NCI-H1105 treated with DMSO at 0.1 percent for 48 hours (cell line): ENCODE measurements around the gene FYCO1.
"Not testable (repeated sequence)": the region's sequence is repeated elsewhere in the genome, so short reads cannot be mapped to it uniquely, and the experiment has no call there.

Experiments used
- DNase-seq: peaks from one replicate; lab custom pipeline; 2025; lab: John Stamatoyannopoulos, UW

The FYCO1 gene

DNA sequence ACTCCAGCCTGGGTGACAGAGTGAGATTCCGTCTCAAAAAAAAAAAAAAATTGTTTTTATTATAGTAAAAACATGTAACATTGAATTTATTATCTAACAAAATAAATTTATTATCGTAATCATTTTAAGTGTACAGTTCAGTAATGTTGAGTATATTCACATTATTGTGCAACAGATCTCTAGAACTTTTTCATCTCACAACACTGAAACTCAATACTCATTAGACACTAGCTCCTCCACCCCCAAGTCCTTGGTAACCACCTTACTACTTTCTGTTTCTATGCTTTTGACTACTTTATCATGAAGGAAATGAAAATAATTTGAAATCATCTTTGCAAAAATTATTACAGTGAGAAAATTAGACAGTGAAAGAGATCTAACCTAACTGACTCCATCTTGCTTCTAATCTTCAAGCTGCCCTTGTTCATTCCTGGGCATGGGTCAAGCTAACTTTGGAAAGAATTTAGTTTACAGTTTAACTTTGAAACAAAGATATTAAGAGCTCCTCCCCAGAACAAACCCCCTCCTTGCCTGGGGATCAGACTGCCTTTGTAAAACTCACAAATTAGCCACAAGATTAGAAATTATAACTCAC lies 15.0 kb upstream of the FYCO1 start:
- no peak for DNase-seq

DNA sequence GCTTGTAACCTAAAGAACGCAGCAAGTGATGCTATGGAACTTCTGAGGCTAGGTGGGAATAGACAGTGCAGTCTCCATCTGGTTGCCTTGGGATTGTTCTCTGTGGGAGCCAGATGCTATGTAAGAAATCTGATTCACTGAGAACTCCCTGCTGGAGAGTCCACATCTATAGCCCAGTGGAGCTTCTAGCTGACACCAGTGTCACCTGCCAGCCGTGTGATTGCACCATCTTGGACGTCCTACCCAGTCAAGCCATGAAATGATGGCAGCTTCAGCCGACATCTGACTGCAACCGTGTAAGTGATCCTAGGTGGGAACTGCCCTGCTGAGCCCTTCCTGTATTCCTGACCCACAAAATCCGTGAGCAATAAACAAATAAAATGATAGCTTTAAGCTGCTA lies 12.4 kb upstream of the FYCO1 start:
- no peak for DNase-seq

DNA sequence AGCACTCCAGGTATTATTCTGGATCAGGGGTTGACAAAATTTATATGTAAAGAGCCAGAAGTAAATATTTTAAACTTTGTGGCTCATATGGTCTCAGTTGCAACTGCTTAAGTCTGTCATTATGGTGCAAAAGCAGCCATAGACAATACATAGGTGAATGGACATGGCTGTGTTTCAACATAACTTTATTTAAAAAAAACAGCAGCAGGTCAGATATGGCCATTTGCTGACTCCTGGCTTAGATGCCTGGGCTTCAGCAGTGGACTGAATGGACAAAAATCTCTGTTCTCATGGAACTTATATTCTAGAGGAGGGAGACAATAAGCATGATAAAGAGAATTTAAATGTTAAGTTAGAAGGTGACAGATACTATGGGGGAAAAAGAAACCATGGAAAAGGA lies 11.7 kb upstream of the FYCO1 start:
- DNase-seq, result no peak

DNA sequence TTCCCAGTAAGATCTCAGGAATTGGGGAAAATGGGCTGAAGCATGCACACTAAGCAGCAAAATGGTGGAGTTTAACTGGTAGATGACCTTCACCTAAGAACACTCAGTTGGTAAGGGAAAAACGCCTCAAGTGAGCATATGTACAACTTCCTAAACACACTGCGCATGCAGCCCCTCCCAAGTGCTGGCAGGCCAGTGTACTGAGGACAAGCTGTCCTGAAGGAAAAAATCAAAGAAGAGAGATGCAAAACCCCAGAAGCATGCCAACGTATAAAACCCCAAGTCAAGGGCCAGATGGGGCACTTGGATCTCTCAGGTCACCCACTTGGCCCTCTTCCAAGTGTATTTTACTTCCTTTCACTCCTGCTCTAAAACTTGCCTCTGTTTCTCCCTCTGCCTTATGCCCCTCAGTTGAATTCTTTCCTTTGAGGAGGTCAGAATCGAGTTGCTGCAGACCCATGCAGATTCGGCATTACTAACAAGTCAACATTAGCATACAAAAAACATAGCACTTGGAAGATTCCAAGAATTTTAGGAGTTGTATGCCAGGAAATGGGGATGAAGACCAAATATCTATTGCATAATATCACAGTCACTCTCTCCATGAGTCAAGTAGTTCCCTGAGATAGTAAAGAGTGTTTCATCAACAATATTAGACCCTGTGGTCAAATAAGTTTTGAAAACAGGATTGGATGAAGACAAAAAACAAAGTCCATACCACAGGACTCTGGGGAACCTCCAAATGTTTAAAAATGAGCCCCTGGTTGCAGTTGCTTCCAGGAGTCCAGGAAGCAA lies 10.8 kb upstream of the FYCO1 start:
- DNase-seq, result no peak

DNA sequence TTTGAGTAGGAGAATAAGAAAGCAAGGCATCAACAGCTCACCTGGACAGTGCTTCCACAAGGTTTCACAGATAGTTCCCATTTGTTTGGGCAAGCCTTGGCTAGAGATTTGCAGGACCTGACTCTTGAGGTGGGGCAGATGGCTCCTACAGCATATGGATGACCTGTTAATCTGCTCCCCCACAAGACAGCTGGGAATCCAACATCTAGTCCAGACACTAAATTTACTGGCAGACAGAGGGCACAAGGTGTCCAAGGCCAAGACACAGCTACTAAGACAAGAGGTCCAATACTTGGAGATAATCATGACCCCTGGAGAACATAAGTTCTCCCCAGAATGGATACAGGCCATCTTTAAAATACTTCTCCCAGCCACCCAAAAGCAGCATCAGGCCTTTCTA lies 8.1 kb upstream of the FYCO1 start:
- DNase-seq, result not testable (repeated sequence)

DNA sequence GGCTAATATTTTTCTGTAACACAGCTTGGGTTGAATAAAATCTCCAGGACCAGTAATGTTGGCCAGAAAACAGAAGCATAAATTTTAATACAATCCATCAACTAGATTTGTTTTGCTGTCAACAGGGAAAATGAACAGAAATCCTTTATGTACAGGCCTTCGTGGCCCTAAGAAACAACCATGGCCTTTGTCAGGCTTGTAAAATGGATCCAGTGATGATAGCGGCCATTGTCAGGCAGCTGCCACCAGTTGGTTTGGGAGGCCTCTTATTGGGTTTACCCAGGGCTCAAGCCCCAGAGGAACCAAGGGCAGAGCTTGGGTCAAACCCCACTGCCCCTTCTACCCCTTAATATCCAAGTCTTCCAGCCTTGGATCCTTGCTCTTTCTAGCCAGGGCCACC lies 5.6 kb upstream of the FYCO1 start:
- DNase-seq, result no peak

DNA sequence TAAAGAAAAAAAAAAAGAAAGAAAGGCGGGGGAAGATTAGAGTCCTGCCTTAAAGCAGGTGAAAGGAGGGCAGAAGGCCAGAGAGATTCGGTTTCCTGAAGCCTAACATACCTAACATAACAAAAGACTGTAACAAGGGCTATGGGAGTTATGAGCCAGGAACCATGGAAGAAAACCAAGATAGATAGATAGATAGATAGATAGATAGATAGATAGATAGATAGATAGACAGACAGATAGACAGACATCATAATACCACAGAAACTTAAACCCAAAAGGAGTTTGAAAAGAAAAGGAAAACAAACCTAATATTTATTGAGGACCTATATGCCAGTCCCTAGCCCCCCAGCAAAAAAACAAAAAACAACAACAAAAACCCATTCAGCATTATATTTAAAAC lies 2.3 kb upstream of the FYCO1 start:
- no peak for DNase-seq

DNA sequence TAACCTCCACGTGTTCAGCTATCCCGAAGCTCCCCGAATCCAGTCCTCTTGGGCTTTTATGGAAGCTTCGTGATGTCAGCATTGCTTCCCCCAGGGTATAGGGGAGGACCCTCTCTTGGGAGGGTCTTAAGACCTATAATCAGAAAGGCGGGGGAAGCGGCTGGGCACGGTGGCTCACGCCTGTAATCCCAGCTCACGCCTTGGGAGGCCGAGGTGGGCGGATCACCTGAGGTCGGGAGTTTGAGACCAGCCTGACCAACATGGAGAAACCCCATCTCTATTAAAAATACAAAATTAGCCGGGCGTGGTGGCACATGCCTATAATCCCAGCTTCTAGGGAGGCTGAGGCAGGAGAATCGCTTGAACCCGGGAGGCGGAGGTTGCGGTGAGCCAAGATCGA lies 1.9 kb upstream of the FYCO1 start:
- not testable (repeated sequence) for DNase-seq

DNA sequence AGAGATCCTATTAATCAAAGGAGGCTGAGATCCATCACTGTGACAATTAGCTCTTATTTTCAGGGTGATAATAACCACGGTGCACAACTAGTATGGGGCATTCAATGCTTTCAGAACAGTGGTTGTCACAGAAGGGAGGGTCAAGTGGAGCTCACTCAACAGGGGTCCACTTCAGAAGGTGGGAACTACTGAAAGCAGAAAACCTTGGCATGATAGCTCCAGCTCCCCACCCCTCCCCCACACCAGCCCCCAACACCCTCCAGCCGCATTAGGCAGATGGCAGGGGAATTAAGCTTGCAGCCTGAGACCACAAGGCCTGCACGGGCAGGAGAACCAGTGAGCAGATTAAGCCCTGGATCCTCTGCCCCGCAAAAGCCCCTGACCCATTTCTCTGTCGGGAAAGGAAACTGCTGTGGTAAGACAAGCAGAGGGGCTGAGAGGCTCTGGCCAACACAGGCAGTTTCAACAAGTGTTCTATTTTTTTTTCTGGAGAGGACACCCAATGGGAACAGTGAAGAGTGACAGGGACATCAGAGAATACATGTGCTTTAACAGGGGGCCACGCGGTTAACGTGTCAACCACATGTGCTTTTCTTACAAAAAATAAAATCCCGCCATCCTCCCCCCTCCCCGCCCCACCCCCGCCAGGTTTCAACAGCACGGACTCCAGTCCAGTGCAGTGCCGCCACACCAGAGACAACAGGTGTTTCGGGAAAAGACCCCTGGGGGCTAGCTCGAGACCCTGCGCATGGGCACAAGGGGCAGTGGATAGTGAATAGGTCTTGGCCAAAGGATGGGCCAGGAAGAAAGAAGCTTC lies 997 bp downstream of the FYCO1 start:
- no peak for DNase-seq

DNA sequence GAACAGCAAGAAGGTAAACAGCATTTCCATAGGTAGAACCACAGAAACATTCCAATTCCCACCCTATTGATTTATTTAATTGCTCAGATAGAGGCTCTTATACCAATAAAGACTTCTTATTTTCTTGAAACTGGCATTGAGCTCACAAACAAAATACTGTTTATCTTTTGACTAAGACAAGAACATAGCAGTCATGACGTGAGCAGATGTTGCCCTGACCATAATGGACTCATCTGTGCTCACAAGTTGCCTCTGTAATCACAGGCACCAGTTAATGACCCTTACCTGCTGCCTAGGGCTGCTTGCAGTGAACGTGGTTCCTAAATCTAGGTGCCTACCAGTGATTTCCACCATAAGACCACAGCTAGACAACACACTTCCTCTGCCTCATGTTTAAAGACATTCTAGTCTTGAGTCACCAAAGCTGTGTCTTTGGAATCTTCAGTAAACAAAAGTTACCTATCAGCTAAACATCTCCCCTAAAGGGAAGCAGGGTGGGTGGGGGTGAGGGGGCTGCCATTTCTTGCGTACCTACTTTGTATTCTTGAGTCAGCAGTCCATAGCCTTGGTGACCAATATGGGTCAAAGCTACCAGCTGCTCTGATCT lies 2.1 kb downstream of the FYCO1 start:
- DNase-seq, result no peak

DNA sequence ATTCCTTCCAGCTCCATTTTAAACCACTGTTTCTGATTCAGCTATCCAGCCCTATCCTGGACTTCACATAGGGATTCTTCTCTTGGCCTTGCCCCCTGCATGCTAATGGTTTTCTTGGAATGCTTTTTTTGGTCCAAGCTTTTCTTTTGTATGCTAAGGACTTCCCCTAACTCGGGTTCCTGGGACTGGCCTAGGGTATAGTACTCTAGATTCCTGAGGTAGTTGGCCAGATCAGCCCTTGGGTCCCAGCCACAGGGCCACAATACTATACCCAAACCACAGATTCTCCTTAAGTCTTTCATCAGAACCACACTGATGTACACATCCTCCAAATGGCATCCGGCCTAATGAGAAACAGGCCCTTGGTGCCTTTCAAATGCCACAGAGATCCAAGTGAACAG lies 2.8 kb downstream of the FYCO1 start:
- DNase-seq, result no peak

DNA sequence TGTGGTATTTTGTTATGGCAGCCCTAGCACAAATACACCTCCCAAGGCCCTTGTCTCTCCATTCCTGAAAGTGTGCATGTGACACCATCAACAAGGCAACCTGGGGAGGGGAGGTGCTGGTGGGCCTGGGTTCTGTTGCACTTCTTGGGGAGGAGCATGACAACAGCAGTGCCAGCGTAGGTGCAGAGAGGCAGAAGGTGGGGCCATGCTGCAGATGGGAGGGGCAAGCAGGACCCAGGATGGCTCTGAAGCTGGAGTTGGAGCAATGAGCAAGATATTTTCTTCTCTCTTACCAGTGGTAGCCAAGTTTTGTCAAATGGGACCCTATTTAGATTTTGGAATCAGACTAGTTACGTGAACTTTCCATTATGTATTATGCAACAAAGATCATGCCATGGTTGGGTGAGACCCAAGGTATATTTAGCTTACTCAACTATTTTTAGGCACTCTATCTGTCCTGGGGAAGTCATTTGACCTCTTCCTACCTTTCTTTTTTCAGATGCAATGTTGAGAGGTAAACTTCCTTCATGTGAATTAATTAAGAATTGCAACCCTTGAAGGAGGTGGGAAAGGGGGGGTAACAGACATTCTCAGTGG lies 3.4 kb downstream of the FYCO1 start:
- no peak for DNase-seq

DNA sequence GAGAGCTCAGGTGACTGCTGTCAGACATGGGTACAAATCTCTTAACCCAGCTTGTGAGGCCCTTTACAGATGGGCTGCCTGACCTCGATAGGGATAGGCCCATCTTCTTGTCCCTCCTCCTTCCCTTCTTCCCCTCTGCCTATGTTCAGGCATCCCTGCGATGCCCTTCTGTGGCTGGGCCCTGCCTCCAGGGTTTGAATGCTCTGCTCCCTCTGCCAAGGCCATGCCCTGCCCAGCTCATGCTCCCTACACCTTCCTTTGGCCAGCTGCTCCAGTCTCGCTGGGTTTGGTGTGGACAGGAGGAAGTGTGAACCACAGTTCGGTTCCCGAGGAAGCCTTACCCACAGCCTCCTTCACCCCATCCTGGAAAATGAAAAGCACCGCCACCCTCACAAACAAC lies 4.3 kb downstream of the FYCO1 start:
- no peak for DNase-seq

DNA sequence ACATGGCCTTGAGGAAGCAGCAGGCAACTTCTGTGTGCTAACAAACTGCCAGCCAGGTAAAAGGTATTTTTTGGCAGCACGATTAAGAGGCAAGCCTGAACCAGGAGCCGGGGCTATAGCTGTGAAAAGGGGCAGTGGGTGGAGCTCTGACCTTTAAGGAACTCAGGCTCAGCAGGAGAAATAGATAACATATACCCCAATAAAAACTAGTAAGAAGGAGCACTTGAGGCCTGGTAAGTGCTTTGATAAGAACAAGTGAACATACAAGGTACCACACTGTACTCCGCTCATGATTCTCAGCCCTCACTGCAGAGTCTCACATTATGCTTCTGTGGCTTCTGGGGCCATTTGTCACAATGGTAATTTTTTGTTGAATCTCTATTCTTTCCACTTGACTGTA lies 5.4 kb downstream of the FYCO1 start:
- no peak for DNase-seq

DNA sequence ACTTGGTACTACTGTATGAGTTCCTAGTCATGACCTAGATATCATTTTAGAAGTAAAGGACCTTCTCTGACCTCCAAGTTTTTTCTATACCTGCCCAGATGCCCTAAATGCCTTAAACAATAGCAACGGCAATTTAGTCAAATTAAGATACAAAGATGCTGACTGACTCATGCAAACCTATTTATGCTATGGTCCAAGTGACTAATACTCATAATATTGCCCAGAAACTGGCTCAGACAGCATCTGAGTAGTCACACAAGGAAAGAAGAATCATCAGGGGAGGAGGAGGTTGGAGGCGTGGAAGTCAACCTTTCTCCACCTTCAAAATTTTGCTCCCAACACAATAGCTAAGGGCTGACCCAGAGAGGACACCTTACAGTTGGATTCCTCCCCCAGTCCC lies 6.8 kb downstream of the FYCO1 start:
- no peak for DNase-seq

DNA sequence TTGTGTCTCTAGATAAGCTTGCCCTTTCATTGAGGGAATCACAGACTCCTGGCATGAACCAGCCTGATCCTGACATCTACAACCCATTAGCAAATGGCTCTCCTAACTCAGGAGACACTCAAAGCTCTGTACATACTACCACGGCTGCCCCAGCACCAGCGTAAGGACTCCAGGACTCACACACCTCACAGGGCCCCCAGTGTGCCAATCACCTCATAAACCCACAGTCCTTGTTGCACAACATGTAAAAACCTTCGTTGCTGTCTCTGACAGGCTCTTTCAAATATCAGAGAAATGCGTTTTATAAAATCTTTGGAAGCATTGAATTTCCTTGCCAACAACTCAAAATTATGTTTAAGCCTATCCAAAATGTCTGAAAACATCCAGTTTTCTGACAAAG lies 7.3 kb downstream of the FYCO1 start:
- DNase-seq, result no peak

DNA sequence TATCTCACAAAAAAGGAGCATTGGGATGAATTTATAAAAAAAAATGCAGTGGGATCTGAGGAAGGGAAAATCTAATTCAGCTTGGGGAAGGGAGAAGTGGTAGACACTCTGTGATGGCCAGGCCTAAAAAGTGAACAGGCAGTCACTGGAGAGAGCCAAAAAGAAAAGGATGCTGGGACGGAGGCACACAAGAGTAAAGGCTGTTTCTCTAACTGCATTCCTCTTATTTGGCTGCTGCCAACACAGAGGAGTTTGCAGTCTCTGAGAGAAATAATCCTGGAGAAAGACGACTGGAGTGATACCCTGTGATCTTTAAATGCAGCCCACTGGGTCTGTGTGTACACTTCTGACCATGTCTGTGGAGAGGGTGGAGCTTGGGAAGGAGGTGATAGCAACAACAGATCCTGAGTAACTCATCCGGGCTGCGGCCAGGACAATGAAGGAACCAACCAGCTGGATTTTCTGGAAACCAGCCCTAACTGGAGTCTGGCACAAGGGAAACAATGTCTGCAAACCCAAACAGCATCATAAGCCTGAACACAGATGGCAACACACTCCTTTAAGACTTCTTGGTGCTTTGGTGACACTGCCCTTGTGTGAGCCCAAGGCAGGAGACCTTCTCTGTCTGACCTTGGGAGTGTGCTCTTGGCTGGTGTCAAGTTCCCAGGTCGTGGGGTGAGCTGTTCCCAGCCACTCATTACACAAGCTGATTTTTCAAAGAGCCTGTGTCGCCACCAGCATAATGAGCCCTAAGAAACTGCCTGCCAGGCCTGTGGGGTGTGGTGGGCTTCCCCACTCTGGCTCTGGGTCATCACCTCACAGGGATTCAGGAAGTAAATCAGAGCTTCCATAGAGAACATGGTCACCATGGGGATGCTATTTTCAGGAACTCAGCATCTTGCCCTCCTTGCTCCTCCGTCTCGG lies 8.0 kb downstream of the FYCO1 start:
- no peak for DNase-seq

DNA sequence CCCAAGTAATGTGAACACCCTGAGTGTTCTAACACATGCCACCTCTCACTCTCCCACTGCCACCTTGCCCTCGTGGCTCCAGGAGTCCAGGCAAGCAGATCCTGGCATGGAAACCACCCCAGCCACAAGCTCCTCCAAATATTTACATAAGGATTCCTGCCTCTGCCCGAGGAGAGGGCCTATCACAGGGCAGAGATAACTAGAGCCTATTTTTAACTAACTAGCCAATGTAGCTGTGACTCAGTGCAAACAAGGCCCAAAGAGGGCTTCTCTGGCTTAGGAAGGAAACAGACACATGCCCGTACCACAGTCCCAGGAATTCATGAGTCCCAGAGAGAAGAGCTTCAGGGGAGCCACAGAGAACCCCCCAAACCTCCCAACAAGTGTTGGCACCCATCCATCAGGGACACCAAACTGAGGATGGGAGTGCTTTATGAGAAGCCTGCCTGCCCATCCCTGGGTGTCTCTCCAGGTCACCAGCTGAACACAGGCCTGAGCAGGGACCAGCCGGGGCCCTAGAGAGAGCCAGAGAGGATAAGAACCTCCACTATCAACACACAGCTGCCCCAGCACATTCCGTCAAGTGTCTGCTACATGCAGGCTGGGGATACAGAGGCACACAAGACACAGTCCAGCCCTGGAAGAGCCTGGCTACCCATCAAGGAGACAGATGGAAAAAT lies 9.2 kb downstream of the FYCO1 start:
- DNase-seq, result no peak

DNA sequence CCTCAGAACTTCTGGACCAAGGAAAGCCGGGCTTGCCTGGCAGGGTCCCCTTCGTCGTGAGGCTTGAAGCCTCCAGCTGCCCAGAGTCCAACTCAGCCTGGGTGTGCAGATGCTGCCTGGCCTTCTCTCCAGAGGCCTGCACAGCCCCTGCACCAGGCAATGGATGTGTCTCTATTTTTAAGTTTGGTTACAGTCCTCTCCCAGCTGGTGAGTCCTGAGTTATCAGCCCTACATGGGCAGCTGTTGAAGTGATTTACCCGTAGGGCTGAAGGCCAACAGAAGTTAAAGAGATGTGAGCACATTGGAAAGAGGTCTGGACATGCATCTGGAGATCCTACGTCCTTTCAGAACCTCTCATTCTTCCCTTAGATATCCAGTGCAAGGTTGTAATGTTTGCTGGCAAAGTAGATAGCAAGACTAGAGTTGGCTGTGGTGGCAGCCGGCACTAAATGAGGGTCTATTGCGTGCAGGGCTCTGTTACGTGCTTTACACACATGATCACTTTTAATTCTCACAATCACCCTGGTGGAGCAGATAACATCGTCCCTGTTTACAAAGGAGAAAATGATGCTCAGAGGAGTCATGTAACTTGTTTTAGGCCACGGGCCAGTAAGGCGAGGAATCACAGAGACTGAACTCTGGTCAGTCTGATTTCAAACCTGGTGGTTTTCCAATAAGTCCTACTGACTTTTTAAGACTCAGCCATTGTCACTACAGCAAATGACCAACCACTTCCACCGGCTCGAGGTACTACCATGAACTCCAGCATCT lies 9.9 kb downstream of the FYCO1 start:
- DNase-seq, result no peak
